ENCODE results near the gene FRYL.

FRYL gene

DNA sequence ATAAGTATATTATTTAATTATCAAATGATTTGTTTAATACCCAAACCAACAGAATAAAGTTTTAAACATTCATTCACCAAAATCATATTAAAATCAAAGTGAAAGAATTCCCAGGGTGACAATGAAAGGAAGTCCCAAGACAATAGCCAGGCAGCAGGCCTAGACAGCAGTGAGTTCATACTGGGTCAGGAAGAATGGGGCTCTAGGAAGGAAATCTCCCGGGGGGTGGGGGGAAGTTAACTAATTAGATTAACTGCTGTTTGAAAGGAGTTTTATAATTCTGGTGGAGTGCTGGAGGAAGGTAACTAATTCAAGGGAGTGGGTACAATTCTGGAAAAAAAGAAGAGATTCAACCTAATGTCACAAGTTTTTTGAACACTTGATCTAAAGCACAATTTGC, 185.9 kb downstream of the FRYL start:
- Histone ChIP-seq H3K4me2 (ENCODE audit: low read length) (no peak overlapping the region), H3K79me2 (no peaks in the 10 kb centered on the region), H2AFZ (no peak overlapping the region), H3K4me3 (ENCODE audit: low read depth, low read length) (no peak overlapping the region), H3K9me3 (ENCODE audit: control insufficient read depth, low read length) (no peaks in the 10 kb centered on the region), H3K36me3 (ENCODE audit: control insufficient read depth, insufficient read depth, low read length) (no peaks in the 10 kb centered on the region), H3K9ac (no peak overlapping the region), H3K27ac (no peak overlapping the region), H3K27me3 (ENCODE audit: control insufficient read depth, insufficient read depth, low read length) (no peaks in the 10 kb centered on the region), H3K4me1 (no peaks in the 10 kb centered on the region)
- TF ChIP-seq, protein P1, sequence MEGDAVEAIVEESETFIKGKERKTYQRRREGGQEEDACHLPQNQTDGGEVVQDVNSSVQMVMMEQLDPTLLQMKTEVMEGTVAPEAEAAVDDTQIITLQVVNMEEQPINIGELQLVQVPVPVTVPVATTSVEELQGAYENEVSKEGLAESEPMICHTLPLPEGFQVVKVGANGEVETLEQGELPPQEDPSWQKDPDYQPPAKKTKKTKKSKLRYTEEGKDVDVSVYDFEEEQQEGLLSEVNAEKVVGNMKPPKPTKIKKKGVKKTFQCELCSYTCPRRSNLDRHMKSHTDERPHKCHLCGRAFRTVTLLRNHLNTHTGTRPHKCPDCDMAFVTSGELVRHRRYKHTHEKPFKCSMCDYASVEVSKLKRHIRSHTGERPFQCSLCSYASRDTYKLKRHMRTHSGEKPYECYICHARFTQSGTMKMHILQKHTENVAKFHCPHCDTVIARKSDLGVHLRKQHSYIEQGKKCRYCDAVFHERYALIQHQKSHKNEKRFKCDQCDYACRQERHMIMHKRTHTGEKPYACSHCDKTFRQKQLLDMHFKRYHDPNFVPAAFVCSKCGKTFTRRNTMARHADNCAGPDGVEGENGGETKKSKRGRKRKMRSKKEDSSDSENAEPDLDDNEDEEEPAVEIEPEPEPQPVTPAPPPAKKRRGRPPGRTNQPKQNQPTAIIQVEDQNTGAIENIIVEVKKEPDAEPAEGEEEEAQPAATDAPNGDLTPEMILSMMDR (IDR thresholded peaks at IDR 0.05) = no peak

DNA sequence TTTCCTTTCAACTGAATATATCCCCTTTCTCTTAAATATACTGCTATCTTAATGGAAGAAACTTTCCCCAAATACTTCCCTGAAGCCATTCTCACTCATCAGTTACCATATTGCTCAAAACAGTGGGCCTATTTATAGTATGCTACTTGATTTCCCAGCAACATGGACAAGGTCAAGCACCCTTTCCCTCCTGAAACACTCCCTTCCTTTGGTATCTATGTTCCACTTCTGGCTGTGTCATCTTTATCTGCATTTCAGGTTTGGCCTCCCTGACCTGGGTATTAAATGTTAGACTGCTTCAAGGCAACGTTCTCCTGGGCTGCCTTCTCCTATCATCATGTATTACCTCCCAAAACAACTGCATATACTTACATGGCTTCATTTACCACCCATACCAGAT, 188.7 kb downstream of the FRYL start:
- H3K27ac ChIP-seq = no peak overlapping the region
- H3K36me3 ChIP-seq (ENCODE audit: control insufficient read depth, insufficient read depth, low read length) = no peaks in the 10 kb centered on the region
- H3K4me2 ChIP-seq (ENCODE audit: low read length) = no peak overlapping the region
- H3K9me3 ChIP-seq (ENCODE audit: control insufficient read depth, low read length) = no peaks in the 10 kb centered on the region
- H3K4me1 ChIP-seq = no peaks in the 10 kb centered on the region
- H2AFZ ChIP-seq = no peak overlapping the region
- H3K79me2 ChIP-seq = no peaks in the 10 kb centered on the region
- H3K27me3 ChIP-seq (ENCODE audit: control insufficient read depth, insufficient read depth, low read length) = no peaks in the 10 kb centered on the region
- TF ChIP-seq, protein P1 (IDR thresholded peaks at IDR 0.05) = no peak
- H3K4me3 ChIP-seq (ENCODE audit: low read depth, low read length) = no peak overlapping the region
- no peak overlapping the region for H3K9ac ChIP-seq

DNA sequence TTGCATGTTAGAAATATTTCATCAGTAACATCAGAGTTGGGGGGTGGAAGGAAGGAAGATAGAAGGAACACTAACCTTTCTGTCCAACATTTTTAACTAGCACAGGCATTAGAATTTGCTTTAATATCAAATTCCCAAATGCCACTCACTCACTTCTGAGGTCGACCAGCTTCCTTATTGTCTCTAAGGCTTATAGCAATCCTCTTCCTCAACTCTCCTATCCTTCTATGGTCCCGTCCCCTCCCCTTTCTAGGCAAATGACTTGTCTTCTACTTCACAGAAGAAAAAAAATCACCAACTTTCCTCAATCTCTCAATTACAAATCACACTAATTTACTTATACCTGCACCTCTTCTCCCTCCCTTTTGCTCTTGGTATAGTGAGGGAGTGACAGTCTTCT, 189.2 kb downstream of the FRYL start:
- TF ChIP-seq, protein P1 (IDR thresholded peaks at IDR 0.05) = no peak
- no peak overlapping the region for H3K27ac ChIP-seq

DNA sequence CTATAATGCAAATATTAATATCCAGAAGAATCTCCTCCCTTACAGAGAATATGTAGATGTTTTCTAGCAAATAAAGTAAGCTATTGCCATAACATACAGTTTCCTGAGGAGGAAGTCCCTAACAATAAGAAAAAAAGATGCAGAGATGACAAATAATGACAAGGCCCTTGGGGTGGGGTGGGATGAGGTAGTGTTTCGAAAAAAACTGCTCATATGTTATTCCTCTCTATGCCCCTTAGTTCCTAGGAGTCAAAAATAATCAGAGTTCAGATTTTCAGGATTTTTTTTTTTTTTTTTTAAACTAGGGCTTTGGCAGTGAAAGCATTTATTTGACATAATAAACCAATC, 191.0 kb downstream of the FRYL start:
- no peak overlapping the region for H3K9ac ChIP-seq

More for the DNA sequence above, 189.2 kb downstream of the FRYL start:
- no peak overlapping the region for H2AFZ ChIP-seq
- H3K27me3 ChIP-seq (ENCODE audit: control insufficient read depth, insufficient read depth, low read length) = no peaks in the 10 kb centered on the region
- no peak overlapping the region for H3K9ac ChIP-seq
- H3K4me3 ChIP-seq (ENCODE audit: low read depth, low read length) = no peak overlapping the region
- no peaks in the 10 kb centered on the region for H3K9me3 ChIP-seq (ENCODE audit: control insufficient read depth, low read length)
- no peaks in the 10 kb centered on the region for H3K36me3 ChIP-seq (ENCODE audit: control insufficient read depth, insufficient read depth, low read length)
- H3K79me2 ChIP-seq = no peaks in the 10 kb centered on the region
- no peak overlapping the region for H3K4me2 ChIP-seq (ENCODE audit: low read length)
- no peaks in the 10 kb centered on the region for H3K4me1 ChIP-seq

More for the DNA sequence above, 191.0 kb downstream of the FRYL start:
- TF ChIP-seq, protein P1 (IDR thresholded peaks at IDR 0.05) = no peak
- Histone ChIP-seq H3K4me3 (ENCODE audit: low read depth, low read length) (no peak overlapping the region), H3K79me2 (no peaks in the 10 kb centered on the region), H3K9me3 (ENCODE audit: control insufficient read depth, low read length) (no peaks in the 10 kb centered on the region), H3K4me2 (ENCODE audit: low read length) (no peak overlapping the region), H3K4me1 (no peaks in the 10 kb centered on the region), H3K27ac (no peak overlapping the region), H3K27me3 (ENCODE audit: control insufficient read depth, insufficient read depth, low read length) (no peaks in the 10 kb centered on the region), H2AFZ (no peak overlapping the region), H3K36me3 (ENCODE audit: control insufficient read depth, insufficient read depth, low read length) (no peaks in the 10 kb centered on the region)
